CD4-positive, alpha-beta T cell treated with Interleukin-6 at 100 ng/mL for 8 hours (primary cell): ENCODE measurements around the gene HOXC4.

Experiments
- DNase-seq: peaks from one replicate; pipeline ENCODE4 v3.0.0-alpha.2; 2020; ENCODE audit warnings: mixed read lengths, low spot score

The HOXC4 gene

DNA sequence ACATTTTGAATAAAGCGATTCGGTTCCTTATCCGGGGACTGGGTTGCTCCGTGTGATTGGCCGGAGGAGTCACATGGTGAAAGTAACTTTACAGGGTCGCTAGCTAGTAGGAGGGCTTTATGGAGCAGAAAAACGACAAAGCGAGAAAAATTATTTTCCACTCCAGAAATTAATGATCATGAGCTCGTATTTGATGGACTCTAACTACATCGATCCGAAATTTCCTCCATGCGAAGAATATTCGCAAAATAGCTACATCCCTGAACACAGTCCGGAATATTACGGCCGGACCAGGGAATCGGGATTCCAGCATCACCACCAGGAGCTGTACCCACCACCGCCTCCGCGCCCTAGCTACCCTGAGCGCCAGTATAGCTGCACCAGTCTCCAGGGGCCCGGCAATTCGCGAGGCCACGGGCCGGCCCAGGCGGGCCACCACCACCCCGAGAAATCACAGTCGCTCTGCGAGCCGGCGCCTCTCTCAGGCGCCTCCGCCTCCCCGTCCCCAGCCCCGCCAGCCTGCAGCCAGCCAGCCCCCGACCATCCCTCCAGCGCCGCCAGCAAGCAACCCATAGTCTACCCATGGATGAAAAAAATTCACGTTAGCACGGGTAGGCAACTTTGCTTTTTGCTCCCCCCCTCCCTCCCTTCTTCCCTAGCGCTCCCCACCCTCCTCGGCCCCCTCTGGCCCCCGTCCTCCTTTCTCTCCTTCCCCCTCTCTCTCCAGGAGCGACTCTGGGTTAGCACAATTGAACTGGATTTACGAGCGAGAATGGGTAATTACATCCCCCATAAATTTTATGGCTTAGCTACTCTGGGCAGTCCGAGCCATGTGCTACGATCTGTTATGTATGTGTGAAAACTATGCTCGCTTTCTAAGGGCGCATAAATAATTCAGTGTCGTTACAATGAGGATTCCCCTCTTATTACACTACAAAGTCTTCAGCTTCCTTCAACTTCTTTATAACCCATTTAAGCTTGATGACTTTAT, at the start of gene HOXC4:
Gene HOXC4, plus strand, starts transcription at position 85 of the 991 bp plus-strand sequence. Its CDS starts 88 bp downstream, at position 173.
- DNase-seq, result no peak

DNA sequence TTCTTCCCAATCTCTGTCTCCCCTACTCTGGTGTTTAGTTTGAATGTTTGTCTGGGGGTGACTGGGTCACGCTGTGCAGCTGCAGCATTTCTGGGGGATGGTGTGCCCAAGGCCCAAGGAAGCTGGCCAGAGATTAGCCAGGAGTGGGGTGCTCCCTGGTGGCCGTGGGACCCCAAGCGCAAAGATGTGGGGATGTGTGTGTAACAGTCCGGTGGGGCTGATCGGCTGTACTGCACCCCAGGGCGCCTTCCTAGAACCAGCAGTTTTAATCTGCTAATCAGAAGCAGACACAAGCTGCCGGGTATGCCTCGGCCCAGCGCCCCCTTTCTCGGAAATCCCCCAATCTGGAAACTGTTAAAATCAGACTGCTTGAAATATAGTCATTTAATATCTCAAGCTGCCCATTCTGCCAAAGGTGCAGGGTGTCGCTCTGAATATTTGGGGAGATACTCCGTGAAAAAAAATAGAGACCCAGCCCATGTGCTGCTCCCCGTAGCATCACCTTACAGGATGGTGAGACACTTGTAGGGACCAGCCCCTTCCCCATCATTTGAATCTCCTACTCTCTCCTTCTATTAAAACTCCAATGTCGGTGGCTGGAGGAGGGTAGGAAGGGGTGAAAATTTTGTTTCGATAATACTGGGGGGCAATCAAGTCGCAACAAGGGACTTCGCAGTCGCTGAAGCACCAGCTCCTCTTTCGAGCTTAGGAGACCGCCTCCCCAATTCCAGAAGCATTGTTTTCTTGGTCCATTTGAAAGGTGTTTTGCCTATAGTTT, 49.4 kb upstream of the HOXC4 start:
- no peak for DNase-seq

DNA sequence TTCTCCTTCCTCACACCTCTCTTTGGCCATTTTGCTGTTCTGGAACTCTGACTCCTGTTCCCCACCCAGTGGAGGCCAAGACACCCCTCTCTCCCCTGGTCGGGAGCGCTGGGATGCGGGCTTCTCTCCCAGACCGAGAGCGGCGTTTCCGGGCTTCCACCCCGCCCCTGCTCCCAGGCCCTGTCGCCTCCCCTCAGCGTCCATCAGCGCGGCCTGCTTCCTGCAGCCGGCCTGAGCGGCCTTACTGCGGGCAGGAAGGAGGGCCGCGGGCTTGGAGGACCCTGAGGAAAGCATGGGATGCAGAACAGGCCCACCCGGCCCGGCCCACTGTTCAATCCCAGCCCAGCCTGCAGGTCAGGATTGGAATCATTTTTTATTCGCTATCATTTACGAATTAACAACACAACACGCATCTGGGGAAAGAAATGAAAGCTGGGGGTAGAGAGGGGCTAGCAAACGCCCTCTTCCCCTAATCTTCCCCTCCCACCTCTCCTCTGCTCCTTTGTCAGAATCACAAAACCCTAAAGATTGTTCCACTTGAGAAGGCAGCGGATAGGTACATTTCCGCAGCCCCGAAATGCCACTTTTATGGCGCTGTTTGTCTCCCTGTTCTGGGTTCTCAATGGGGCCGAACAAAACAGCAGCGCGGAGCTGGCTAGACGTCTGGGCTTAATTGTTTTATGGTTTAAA, 48.6 kb upstream of the HOXC4 start:
- no peak for DNase-seq

DNA sequence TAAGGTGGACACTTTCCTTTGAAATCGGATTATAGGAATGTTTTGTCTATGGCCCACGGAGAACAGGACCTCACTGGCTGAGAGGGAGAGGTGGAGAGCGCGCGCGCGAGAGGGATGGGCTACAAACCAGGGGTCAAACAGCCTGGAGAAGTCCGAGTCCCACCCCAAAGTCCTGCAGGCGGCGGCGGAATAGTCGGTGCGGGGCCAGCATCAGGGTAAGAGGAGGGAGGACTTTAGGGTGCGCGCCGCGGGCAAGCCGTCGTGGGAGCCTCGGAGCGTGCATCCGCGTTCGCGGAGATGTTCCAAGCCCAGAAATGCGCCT, 48.1 kb upstream of the HOXC4 start:
- no peak for DNase-seq

DNA sequence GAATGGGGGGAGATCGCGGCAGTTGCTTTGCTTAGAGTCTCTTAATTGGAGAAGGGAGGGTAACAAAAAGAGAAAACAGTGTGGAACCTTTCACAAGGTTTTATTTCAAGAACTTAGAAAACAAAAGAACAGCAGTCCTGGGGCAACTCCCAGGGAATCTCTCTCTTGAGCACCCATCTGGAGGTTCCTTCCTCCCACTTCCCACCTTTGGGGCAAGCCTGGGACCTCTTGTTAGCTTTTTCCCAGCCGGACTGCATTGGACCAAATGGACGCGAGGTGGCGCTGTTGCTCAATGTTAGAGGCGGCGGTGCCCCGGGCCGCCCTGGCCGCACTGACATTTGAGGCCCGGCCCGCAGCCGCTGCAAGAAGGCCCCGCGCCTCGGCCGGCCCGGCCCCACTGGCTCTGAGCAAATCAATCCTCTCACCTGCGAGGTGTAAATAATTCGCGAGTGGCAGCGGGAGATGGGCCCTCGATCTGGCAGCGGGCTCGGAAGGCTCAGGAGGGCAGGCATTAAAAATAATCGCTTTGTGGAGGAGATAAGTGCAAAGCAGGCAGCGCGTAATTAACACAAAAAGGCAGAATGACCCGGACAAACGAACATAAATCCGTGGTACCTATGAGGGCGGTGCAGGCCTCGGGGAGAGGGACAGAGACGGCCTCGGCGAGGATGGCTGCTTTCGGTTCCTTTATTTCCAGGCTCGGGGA, 47.6 kb upstream of the HOXC4 start:
- DNase-seq, result peak; percentile 76

DNA sequence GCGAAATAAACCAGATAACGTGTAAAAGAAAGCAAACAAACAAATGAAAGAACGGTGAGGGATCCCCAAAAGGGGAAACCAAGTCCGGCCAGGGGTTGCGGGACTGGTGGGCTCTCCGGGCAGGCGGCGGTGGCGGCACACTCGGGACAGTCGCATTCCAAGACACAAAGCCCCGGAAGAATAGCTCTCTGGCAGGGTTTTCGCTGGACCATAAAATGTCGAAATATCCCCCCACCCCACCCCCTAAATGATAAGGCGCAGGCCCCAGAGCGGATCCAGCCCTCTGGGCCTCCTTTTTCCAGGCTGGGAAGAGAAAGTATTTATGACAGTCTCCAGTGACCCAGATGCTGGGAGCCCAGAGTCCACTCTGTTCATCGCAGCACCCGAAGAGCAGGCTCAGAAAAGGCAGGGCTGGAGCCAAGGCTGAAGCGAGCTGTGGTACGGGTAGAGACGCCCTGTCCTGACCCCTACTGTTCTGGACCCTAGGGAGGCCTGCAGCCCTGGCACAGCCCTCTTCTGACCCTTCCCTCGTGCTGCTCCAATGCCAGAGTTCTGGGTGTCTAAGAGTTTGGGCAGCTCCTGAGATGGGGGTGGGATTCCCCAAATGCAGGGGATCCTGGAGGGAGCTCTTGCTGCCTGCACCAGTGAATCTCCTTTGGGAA, 46.9 kb upstream of the HOXC4 start:
- no peak for DNase-seq

DNA sequence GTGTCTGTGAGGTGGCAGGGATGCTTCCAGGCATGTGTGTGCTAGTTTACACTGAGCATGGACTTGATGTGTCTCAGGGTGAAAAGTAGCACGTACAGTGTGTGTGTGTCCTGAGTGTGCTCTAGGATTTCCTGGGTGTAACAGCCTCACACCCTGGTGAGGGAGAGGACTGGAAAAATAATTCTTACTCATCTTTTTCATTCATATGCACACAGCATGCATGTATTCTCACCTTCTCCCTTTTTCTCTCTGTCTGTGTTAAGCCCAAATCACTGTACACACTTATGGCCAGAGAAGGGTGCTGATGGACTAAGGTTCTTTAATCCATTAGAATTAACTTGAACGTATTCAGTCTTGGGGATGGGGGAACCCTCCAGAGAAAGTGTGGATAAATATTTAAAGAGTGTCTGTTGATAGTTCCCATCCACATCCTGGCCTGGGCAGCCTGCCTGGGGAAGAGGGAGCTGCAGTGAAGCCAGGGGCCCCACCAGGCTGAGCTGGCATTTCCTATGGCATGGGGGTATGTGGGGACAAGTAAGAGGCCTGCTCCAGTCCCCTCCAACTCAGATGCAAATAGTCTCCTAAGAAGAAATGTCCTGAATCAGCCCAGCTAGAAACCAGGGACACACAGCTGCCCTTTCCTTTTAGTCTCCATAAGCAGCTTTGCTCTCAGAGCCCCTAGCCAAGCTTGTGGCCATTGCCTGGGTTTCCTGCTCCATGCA, 45.9 kb upstream of the HOXC4 start:
- DNase-seq, result no peak

DNA sequence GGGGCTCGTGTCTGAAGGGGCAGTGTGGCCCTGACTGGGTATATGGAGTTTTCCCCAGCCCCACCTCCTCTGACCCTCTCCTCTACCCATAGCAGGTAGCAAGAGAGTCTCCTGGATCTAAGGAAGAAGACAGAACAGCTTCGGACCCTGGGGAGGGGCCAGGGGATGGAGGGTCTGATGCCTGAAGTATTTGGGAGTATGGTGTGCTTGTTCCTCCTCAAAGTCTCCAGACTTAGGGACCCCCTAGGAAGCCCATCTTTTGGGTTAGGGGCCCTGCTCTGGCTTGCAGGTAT, 45.4 kb upstream of the HOXC4 start:
- DNase-seq, result no peak

DNA sequence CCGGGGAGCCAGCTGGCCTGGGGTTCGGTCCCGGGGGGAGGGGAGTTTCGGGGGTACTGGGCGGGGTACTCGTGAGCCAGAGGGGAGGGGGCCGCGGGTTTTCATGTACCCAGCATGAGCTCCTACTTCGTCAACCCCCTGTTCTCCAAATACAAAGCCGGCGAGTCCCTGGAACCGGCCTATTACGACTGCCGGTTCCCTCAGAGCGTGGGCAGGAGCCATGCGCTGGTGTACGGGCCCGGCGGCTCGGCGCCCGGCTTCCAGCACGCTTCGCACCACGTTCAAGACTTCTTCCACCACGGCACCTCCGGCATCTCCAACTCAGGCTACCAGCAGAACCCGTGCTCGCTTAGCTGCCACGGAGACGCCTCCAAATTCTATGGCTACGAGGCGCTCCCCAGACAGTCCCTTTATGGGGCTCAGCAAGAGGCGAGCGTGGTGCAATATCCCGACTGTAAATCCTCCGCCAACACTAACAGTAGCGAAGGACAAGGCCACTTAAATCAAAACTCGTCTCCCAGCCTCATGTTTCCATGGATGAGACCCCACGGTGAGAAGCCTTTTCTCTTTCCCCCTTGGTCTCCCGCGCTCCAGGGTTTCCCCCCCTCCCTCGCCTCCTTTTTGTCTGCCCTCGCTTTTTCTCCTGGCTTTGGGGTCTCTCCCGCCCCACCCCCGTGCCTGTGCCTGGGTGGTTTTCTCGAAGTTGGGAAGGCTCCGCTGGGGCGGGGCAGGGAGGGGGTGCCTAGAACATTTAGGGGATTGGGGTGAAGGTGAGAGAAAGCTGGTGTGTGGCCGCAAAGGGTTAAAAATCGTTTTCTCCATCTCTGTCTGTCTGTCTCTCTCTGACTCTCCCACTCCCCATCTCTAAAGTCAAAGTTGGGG, 44.2 kb upstream of the HOXC4 start:
- no peak for DNase-seq

DNA sequence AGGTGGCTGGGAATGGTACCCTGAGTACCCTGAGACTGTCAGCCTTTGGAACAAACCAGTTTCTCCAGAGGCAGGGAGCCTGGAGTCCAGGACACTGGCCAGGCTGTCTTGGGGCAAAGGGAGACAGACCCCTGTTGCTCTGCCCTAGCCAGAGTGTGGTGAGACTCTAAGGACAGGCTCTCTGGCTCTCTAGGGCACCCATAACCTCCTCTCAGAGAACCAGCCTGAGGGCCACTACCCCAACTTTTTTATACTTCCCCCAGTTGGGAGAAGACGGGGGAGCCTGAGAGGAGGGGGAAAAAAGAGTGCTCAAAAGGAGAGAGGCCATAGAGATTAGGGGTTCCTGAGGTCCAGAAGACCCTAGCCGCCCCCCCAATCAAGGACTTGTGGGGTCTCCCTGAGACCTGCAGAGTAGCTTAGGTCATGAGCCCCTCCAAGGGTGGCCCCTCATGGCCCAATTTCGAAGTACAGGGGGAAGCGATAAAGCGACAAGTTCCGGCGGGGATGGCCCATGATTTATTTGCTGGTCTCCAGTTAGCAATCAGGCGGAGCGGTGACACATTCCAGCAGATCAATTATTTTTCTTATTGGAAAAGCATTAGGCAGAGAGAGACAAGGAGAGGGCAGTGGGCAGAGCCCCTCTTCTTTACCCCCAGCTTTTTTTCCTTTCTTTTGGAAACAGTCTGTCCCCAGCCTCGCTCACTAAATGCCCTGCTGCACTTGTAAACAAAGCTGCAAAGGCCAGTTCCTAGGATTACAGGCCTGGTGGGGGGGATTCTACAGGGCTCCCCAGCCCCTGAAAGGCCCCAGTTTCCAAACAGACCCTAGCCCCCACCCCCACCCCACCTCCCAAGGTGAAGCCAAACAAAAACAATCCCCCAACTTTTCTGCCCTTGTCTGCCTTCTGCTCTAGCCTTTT, 43.3 kb upstream of the HOXC4 start:
- DNase-seq, result no peak

DNA sequence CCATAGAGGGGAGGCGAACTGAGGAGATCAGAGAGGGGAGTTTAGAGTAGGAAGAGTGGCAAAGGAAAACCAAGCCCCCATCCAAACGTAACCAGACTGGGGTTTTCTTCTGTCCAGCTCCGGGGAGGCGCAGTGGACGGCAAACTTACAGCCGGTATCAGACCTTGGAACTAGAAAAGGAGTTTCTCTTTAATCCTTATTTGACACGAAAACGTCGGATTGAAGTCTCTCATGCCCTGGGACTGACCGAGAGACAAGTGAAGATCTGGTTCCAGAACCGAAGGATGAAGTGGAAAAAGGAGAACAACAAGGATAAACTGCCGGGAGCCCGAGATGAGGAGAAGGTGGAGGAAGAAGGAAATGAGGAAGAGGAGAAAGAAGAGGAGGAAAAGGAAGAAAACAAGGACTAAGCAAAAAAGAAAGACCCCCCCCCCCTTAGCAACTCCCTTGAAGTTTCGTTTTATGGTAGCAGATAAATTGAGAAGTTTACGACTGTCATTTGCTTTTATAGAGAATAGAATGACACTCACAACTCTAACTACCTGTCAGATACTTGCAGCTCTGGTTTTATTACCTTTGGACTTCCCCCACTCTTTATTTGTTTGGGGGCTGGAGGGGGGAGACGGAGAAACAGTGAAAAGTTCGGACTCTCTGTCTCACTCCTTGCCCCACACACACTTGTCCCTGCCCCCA, 42.5 kb upstream of the HOXC4 start:
- no peak for DNase-seq

DNA sequence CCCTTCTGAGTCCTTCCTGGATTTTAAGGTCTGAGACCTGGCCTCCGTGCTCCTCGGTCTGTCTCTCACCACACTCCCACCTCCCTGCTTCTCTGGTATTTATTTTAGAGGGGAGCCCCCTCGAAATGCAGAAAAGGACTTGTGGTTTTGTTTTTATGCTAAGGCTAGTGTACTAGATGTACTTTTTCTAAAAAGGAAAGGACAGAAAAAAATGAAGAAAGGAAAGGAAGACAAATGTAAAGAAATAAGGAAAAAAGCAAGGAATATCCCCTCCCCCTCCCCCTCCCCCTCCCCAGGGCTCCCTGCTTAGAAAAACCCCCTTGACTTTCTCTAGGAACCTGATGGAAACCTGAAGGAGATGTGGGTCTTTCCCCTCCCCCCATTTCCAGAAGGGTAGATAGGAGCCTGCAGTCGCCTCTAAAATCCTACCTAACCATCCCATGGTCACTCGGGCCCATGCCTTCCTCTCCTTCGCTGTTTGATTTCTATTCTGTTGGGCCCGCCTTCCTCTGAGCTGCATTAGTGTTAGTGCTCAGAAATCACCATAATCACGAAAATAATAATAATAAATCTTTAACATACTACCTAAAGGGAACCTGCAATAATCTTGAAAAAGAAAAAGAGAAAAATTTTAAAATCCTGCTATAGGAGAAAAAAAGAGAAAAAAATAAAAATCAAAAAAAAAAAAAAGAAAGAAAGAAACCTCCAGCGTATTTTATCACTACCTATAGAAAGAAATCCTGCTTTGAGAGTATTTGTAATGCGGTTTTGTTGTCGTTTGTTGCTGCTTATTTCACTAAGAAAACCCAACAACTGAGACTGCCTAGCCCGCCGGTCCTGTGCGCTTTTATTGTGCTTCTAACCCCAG, 41.7 kb upstream of the HOXC4 start:
- DNase-seq, result no peak

DNA sequence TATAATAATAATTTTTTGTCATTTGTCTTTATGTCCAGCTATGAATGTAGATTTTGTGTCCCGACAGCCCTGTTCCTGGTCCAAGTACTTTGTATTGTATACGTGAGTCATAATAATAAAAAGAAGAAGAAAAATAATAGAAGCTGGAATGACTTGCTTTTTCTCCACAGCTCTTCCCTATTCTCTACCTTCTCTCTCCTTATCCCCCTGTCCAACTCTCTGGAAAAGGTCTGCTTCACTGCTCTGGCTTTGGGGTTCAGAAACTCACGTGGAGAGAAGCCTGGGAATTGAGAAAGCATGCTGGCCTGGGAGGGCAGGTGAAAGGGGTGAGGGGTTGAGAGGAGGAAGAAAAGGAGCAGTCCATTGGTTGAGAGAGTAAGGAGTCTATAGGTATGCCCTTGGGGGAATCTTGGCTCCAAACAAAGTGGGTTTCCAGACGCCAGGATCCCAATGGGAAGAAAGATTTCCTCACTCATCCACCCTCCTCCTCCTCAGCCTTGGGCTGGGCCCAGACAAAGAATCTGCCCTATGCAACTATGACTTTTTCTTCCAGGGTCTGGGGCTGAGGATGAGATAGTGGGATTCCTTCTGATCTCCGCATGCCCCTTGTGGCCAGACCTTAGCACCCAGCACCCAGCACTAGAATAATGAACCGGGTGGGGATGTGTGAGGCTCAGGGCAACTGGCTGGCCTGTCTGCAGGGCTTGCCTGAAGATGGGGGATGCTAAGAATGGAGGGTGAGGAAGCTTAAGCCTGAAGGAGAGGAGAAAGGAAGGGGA, 40.8 kb upstream of the HOXC4 start:
- DNase-seq, result no peak

DNA sequence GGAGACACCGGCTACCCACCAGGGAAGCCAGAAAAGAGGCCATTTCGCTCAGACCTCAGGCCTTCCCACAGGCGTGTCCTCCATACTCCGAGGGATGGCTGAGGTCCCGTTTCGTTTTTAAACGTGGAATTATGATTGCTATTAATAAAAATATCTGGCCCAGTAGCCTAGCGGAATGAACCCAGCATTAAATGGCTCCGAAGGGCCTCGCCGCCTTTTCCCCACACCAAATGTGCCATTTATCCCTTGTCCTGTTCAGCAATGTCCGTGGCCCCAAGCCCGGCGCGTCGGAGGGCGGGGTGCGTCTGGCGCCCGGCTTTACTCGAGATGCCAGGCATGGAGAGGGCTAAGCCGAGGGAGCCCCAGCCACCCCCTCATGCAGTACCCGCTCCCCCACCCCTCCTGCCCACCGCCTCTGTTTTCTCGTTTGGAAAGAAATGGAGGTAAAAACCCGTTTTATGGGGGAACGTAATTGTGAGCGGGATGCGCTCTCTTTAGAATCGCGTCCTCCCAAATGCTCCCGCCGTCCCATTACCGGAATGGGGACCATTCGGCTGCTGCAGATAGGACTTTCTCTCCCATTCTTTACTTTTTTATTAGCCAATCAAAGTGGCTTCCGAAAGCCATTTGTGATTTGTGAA, 39.1 kb upstream of the HOXC4 start:
- DNase-seq, result no peak

DNA sequence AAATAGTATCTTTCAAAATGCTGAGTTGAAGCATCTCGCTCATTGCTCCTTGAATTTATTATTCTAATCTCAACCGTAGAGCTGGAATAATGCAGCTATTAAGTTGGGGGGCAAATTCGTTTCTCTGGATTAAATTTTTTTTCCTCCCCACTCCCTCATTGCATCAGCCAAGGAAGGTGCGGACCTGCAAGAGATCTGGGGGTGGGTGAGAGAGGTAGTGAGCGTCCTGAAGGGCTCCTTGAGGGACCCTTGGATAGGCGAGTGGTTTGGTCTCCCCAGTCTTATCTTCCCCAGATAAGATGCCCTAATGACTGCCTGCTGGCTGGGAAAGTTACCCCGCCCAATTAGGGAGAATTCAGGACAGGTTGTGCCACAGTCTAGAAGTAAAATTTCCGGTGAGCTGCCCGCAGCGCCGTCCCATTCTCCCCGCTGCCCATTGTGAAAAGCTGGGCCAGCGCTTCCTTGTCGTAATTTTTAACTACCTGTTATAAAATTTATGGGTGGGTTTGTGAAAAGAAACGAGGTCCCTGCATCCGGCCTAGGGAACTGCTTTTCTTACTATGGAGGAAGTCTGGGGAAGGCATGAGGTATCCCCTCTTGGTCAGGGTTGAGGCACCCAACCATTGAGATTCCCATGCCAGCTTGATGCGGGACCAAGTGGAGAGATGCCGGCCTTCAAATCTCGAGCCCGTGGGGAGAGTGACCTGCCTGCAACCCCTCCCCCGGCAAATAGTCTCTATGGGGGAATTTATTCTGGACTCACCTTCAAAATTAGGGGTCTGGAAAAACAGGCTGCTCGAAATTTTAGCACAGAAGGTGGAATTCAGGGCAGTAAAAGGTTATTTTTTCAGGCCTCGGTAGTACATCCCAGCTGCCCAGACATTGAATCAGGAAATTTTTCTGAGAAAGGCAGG, 38.4 kb upstream of the HOXC4 start:
- no peak for DNase-seq
